ENCODE measurements around the gene KSR1. TPM values are rescaled to one million over a fixed set of nuclear protein-coding genes. Genes with fewer than 3 reads are reported as not detected.

Gene KSR1
- total and polyA plus RNA-seq, 3 donors from 2014 or later, result 44.8 to 80.7 (median 63.7) TPM

DNA sequence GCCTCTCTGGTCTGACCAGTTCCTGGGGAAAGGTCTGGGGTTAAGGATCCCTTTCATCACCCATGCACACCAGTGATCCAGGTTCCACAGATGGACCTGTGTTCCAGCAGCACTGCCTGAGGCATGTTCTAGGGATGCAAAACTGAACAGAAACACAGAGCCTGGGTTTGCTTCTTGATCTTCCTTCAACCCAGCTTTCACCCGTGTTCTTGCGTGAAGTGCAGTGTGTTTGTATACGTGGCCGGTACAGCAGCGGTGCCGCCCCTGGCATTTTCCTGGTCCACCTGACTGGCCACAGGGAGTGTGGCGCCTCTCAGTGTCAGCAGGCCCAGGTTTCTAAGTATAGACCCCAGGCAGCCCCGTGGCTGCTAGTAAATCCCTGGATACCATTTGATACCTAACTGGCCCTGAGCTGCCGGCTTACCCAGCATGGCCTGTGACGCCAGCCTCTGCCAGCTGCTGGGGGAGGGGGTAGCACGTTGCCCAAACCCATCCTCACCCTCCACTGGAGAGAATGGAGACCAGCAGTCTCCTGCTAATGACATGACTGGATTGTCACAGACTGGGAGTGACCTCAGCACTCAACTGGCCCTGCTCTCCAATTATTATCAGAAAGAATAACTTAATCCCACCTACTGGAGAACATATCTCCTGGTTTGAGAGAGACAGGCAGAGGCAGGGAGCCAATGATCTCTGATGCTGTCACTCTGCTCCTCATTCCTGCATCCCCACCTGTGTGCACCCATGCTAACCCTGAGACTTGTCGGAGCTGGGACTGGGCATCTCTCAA, 115.5 kb downstream of the KSR1 start:
- intact Hi-C loops (cut with DNase I; ENCODE audit: low total_unique reads), result no loop called here
- peaks cover 23% of the 10 kb centered on the region for H3K4me1 ChIP-seq

DNA sequence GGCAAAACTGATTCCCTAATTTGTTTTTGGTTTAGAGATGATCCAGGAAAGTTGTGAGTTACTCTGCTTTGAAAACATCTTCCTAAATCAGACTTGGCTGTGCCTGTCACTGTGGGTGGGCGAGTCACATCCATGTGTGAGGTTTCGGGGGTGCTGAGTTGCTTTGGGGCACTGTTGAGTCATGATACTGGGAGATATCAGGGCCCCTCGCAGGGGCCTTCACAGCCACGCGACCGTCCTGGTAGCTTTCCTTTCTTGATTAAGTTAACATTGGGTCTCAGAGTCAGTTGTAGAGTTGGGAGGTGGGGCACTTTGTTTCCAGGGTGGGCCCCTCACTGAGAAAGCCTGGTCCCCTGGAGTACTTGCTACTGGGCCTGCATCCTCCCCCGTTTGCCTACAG, 116.4 kb downstream of the KSR1 start:
- no peak for TF ChIP-seq POLR2A (IDR thresholded peaks at IDR 0.05)
- TF ChIP-seq, protein P1, sequence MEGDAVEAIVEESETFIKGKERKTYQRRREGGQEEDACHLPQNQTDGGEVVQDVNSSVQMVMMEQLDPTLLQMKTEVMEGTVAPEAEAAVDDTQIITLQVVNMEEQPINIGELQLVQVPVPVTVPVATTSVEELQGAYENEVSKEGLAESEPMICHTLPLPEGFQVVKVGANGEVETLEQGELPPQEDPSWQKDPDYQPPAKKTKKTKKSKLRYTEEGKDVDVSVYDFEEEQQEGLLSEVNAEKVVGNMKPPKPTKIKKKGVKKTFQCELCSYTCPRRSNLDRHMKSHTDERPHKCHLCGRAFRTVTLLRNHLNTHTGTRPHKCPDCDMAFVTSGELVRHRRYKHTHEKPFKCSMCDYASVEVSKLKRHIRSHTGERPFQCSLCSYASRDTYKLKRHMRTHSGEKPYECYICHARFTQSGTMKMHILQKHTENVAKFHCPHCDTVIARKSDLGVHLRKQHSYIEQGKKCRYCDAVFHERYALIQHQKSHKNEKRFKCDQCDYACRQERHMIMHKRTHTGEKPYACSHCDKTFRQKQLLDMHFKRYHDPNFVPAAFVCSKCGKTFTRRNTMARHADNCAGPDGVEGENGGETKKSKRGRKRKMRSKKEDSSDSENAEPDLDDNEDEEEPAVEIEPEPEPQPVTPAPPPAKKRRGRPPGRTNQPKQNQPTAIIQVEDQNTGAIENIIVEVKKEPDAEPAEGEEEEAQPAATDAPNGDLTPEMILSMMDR (IDR thresholded peaks at IDR 0.05), result no peak
- no peak for DNase-seq
- peaks cover 26% of the 10 kb centered on the region for H3K4me1 ChIP-seq
- no peaks in the 10 kb centered on the region for H3K36me3 ChIP-seq (ENCODE audit: low read depth, missing control alignments)
- no peak overlapping the region for H3K27ac ChIP-seq
- intact Hi-C loops (cut with DNase I; ENCODE audit: low total_unique reads), result no loop called here
- no peak overlapping the region for H3K4me3 ChIP-seq
- no peaks in the 10 kb centered on the region for H3K9me3 ChIP-seq
- 89 to 92% methylated on average over 7 of the region's 7 CpGs for WGBS, 2 donors
- H3K27me3 ChIP-seq, result no peaks in the 10 kb centered on the region

More for the DNA sequence above, 115.5 kb downstream of the KSR1 start:
- DNase-seq, result no peak
- Histone ChIP-seq H3K27me3 (no peaks in the 10 kb centered on the region), H3K27ac (no peak overlapping the region), H3K9me3 (no peaks in the 10 kb centered on the region), H3K36me3 (ENCODE audit: low read depth, missing control alignments) (no peaks in the 10 kb centered on the region), H3K4me3 (no peak overlapping the region)
- no peak for TF ChIP-seq POLR2A (IDR thresholded peaks at IDR 0.05)
- TF ChIP-seq, protein P1 (IDR thresholded peaks at IDR 0.05), result no peak
- WGBS, 2 donors, result 95 to 96% methylated on average over 6 to 12 of the region's 12 CpGs

DNA sequence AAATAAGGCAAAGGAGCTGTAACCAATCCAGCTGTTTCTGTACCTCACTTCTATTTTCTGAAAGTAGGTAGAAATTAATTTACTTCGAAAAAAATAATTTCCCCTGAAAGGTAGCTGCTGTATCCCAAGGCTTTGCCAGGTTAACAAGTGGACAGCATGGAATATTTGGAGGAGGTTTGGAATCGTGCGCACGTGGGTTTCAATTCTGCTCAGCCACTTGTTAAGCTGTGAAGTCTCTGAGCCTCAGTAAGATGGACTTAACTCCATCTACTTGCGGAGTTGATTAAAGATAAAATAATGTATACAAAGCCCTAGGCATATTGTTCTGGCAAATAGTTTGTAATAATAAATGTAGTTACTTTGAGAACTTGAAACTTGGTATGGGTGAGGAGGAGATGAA, 117.3 kb downstream of the KSR1 start:
- no peak overlapping the region for H3K27ac ChIP-seq
- H3K4me1 ChIP-seq, result peaks cover 27% of the 10 kb centered on the region
- WGBS, 2 donors, result 95 to 97% methylated on average over 5 of the region's 5 CpGs
- no peak overlapping the region for H3K4me3 ChIP-seq
- intact Hi-C loops (cut with DNase I; ENCODE audit: low total_unique reads), result no loop called here
- no peak for TF ChIP-seq POLR2A (IDR thresholded peaks at IDR 0.05)
- TF ChIP-seq, protein P1 (IDR thresholded peaks at IDR 0.05), result no peak
- H3K27me3 ChIP-seq, result no peaks in the 10 kb centered on the region
- H3K9me3 ChIP-seq, result no peaks in the 10 kb centered on the region
- H3K36me3 ChIP-seq (ENCODE audit: low read depth, missing control alignments), result no peaks in the 10 kb centered on the region
- DNase-seq, result no peak

DNA sequence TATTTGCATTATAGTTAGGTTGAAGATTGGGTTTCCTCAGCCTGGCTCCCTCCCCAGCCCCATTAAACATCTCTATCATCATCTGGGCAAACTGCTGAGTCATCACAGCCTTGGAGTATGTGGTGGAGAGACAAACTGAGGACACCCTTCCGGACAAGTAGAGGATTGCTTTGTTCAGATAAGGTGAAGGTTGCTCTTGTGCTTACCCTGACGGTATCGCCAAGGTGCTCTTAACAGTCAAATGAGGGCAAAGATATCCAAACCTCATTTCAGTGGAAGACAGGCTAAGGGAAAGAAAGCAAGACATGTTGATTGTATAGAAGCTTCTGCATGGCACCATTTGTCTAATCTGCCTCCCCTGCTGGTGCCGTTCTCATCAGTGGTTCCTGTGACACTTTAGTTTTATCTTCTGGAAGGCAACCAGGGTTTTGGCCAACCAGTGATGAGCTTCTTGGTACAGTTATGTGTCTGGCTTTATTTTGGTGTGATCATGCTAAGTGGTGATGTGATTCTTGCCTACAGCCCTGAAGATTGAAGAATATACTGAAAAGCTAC, 117.8 kb downstream of the KSR1 start:
- no peaks in the 10 kb centered on the region for H3K9me3 ChIP-seq
- no peak overlapping the region for H3K4me3 ChIP-seq
- H3K36me3 ChIP-seq (ENCODE audit: low read depth, missing control alignments), result no peaks in the 10 kb centered on the region
- H3K27me3 ChIP-seq, result no peaks in the 10 kb centered on the region
- H3K27ac ChIP-seq, result no peak overlapping the region
- WGBS, 2 donors, result 57 to 88% methylated on average over 4 of the region's 4 CpGs
- H3K4me1 ChIP-seq, result peaks cover 23% of the 10 kb centered on the region
- no peak for DNase-seq
- TF ChIP-seq, protein P1 (IDR thresholded peaks at IDR 0.05), result no peak
- TF ChIP-seq POLR2A (IDR thresholded peaks at IDR 0.05), result no peak
- intact Hi-C loops (cut with DNase I; ENCODE audit: low total_unique reads), result no loop called here

Measured in testis (tissue), 3 donors.